SK-N-SH (cell line): Measurements from ENCODE around the gene PTAFR. TPM values are rescaled to one million over a fixed set of nuclear protein-coding genes. Genes with fewer than 3 reads are reported as not detected.
"Not testable (repeated sequence)": the region's sequence is repeated elsewhere in the genome, so short reads cannot be mapped to it uniquely, and the experiment has no call there.

ENCODE experiments used
- CTCF ChIA-PET: fragments of 300-600, 350-600 bp; formaldehyde crosslinking; extraction: SDS; loops from one replicate; lab custom pipeline; 2021; lab: Yijun Ruan, JAX
- POLR2A ChIA-PET: fragments of 350-600 bp; sonication (Branson Sonifier 250); formaldehyde crosslinking; extraction: SDS; loops from one replicate; lab custom pipeline; 2020; ENCODE audit warnings: antibody characterized with exemption, inconsistent platforms; lab: Yijun Ruan, JAX
- DNase-seq: peaks from one replicate; pipeline ENCODE4 v3.0.0; 2012
- H2AFZ ChIP-seq: fragments of 200-600 bp; sonication (generic); 2 replicates; pipeline ENCODE4 v1.8.1; 2016; ENCODE audit warnings: antibody characterized with exemption, mild to moderate bottlenecking, low read depth
- H3F3A ChIP-seq: fragments of 200-600 bp; sonication (generic); replicated peaks from 2 replicates; pipeline ENCODE3; 2016; ENCODE audit warnings: antibody characterized with exemption, mild to moderate bottlenecking; ENCODE audit not compliant: insufficient read depth
- H3K27ac ChIP-seq, 2 experiments: fragments of 200-500 bp in 1 of 2; fragments of 200-600 bp in 1 of 2; sonication (Bioruptor generic) in 1 of 2; sonication (generic), shearing (Covaris generic) in 1 of 2; 2 replicates each; pipeline versions ENCODE4 v1.5.1 to v1.6.1; 2014 to 2016; ENCODE audit warnings: low read depth in 2 of 2, inconsistent platforms in 1 of 2, low read length in 1 of 2, mild to moderate bottlenecking in 1 of 2, mixed read lengths in 1 of 2
- H3K27me3 ChIP-seq: fragments of 200-600 bp; sonication (generic), shearing (Covaris generic); 2 replicates; pipeline ENCODE4 v1.6.1; 2016; ENCODE audit warnings: mixed run types; ENCODE audit not compliant: insufficient read depth
- H3K36me3 ChIP-seq, 2 experiments: fragments of 200-500 bp in 1 of 2; fragments of 200-600 bp in 1 of 2; sonication (Bioruptor generic) in 1 of 2; sonication (generic) in 1 of 2; replicated peaks in 1 of 2; 2 replicates each; pipeline versions ENCODE3 to v1.5.1; 2014 to 2016; ENCODE audit warnings: low read length in 1 of 2, mild to moderate bottlenecking in 1 of 2; ENCODE audit not compliant: insufficient read depth in 2 of 2, control insufficient read depth in 1 of 2
- H3K4me1 ChIP-seq, 2 experiments: fragments of 200-500 bp in 1 of 2; fragments of 200-600 bp in 1 of 2; sonication (Bioruptor generic) in 1 of 2; sonication (generic), shearing (Covaris generic) in 1 of 2; 2 replicates each; pipeline versions ENCODE4 v1.5.1 to v1.6.1; 2014 to 2016; ENCODE audit warnings: low read depth in 1 of 2, low read length in 1 of 2, mixed run types in 1 of 2; ENCODE audit not compliant: insufficient read depth in 2 of 2, control insufficient read depth in 1 of 2
- H3K4me2 ChIP-seq: fragments of 200-600 bp; sonication (generic), shearing (Covaris generic); 2 replicates; pipeline ENCODE4 v1.6.1; 2017; ENCODE audit warnings: mixed run types
- H3K4me3 ChIP-seq, 2 experiments: fragments of 200-500 bp in 1 of 2; fragments of 200-600 bp in 1 of 2; sonication (Bioruptor generic) in 1 of 2; sonication (generic), shearing (Covaris generic) in 1 of 2; 2 replicates each; pipeline versions ENCODE4 v1.5.1 to v1.8.1; 2014 to 2016; ENCODE audit warnings: low read depth in 2 of 2, inconsistent platforms in 1 of 2, low read length in 1 of 2, mild to moderate bottlenecking in 1 of 2, mixed read lengths in 1 of 2, moderate library complexity in 1 of 2
- H3K79me2 ChIP-seq: fragments of 200-600 bp; sonication (generic); 2 replicates; pipeline ENCODE4 v1.8.1; 2017; ENCODE audit warnings: mild to moderate bottlenecking; ENCODE audit not compliant: insufficient read depth
- H3K9ac ChIP-seq: fragments of 200-600 bp; sonication (generic); 2 replicates; pipeline ENCODE4 v1.6.1; 2017; ENCODE audit warnings: mixed run types
- H3K9me2 ChIP-seq: fragments of 200-600 bp; sonication (generic); 2 replicates; pipeline ENCODE4 v1.6.1; 2017; ENCODE audit warnings: mixed run types
- H3K9me3 ChIP-seq: fragments of 200-600 bp; sonication (generic); 2 replicates; pipeline ENCODE4 v1.6.1; 2017; ENCODE audit warnings: mixed run types, mild to moderate bottlenecking, moderate library complexity
- H4K20me1 ChIP-seq: fragments of 200-600 bp; sonication (generic); 2 replicates; pipeline ENCODE4 v1.6.1; 2017; ENCODE audit warnings: mild to moderate bottlenecking, mixed run types; ENCODE audit not compliant: insufficient read depth
- CHD2 ChIP-seq: fragments of 150-350 bp; IDR thresholded peaks from 2 replicates; pipeline ENCODE4 v1.6.1; 2018; ENCODE audit warnings: low read length; ENCODE audit not compliant: partially characterized antibody
- EP300 ChIP-seq, 2 experiments: IDR thresholded peaks; 2 replicates each; pipeline versions ENCODE4 v1.4.0 to v1.6.1; 2012; ENCODE audit warnings: borderline replicate concordance in 1 of 2, low read depth in 1 of 2, low read length in 1 of 2
- EZH2phosphoT487 ChIP-seq: fragments of 200-600 bp; sonication (generic); IDR thresholded peaks from 2 replicates; pipeline ENCODE4 v1.6.1; 2017; ENCODE audit warnings: low read depth, mixed run types, mild to moderate bottlenecking, antibody characterized with exemption, moderate library complexity, borderline replicate concordance
- FOSL2 ChIP-seq: IDR thresholded peaks from 2 replicates; pipeline ENCODE4 v1.4.0; 2012; ENCODE audit warnings: low read depth, mild to moderate bottlenecking, moderate library complexity, borderline replicate concordance
- FOXJ3 ChIP-seq: sonication (generic); formaldehyde crosslinking; IDR thresholded peaks from 2 replicates; pipeline ENCODE4 v1.5.1; 2020; ENCODE audit warnings: mild to moderate bottlenecking, missing genetic modification reagents
- GABPA ChIP-seq: IDR thresholded peaks from 2 replicates; pipeline ENCODE4 v1.4.0; 2012; ENCODE audit warnings: low read depth, mild to moderate bottlenecking
- GATA2 ChIP-seq: sonication (generic); formaldehyde crosslinking; IDR thresholded peaks from 2 replicates; pipeline ENCODE4 v1.5.0; 2020; ENCODE audit warnings: mild to moderate bottlenecking, missing genetic modification reagents
- NFIC ChIP-seq: IDR thresholded peaks from 2 replicates; pipeline ENCODE4 v1.4.0; 2012; ENCODE audit warnings: borderline replicate concordance
- NRF1 ChIP-seq: IDR thresholded peaks from 2 replicates; pipeline ENCODE4 v1.6.1; 2012; ENCODE audit warnings: low read depth, mild to moderate bottlenecking, low read length
- POLR2AphosphoS5 ChIP-seq: IDR thresholded peaks from 2 replicates; pipeline ENCODE4 v1.6.1; 2012; ENCODE audit warnings: low read depth, low read length
- RFX5 ChIP-seq: IDR thresholded peaks from 2 replicates; pipeline ENCODE4 v1.6.1; 2012; ENCODE audit warnings: mild to moderate bottlenecking, improper control_type of control experiment, low read length
- TAF1 ChIP-seq: IDR thresholded peaks from 2 replicates; pipeline ENCODE4 v1.6.1; 2012; ENCODE audit warnings: low read depth, mild to moderate bottlenecking, low read length, moderate library complexity, borderline replicate concordance
- TEAD4 ChIP-seq: IDR thresholded peaks from 2 replicates; pipeline ENCODE4 v1.4.0; 2012; ENCODE audit warnings: mild to moderate bottlenecking, borderline replicate concordance; ENCODE audit not compliant: insufficient read depth
- WGBS: methylation state at CpG from one replicate; pipeline ENCODE4 v1.1.6; 2017; ENCODE audit warnings: low lambda C conversion rate; 5-methylcytosine and 5-hydroxymethylcytosine counted together
- polyA plus RNA-seq, 3 experiments: library from polyadenylated mRNA; depleted of rRNA; stranded (reverse); fragments of >200 nt; gene quantifications; 2 replicates each; pipeline ENCODE4 v1.2.3, GENCODE V29; 2012
- TF ChIP-seq, protein P1 (sequence below): fragments of 150-350 bp; IDR thresholded peaks from 2 replicates; pipeline ENCODE4 v1.6.1; 2016; ENCODE audit warnings: mild to moderate bottlenecking, low read depth, low read length
- TF ChIP-seq, protein P2 (sequence below): fragments of 150-350 bp; IDR thresholded peaks from 2 replicates; pipeline ENCODE4 v1.6.1; 2017; ENCODE audit warnings: antibody characterized with exemption, low read length, low read depth, borderline replicate concordance
- TF ChIP-seq, protein P3 (sequence below): IDR thresholded peaks from 2 replicates; pipeline ENCODE4 v1.4.0; 2012; ENCODE audit warnings: low read depth, borderline replicate concordance

The PTAFR gene
- polyA plus RNA-seq, 1 of the 3 experiments (the other 2 are of a cell fraction) = 0.05 TPM

DNA sequence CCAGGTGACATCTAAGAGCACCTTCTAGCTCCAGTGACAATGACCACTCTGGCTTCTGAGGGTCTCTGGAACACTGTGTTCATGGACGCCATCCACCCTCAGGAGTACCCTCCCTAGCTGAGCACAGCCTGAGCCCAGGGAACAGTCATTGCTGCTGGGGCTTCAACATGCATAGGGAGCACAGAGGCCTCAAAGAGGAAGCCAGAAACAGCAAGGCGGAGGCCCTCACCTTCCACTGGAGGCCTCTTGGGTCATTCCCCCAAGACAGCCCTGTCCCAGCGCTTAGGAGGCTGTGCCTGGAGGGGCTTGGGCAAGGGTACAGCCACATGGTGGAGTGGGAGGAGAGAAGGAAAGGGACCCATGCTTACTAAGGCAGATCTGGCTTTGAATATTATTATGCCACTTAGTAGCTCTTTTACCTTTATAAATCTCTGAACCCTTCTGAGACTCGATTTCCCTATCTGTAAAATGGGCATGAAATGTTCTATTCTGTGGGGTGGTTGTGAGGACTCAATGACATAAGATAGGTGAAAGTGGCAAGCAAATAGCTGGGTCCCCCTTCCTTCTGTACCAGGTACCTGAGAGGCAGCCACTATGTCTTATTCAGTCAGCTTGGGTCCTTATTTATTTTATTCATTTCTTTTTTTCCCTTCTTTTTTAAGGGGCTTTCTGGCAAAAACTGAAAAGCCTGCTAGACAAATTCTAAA, 32.8 kb downstream of the PTAFR start:
- ChIA-PET POLR2A (no interaction called here), CTCF (interaction anchor here (0.8 kb wide), 1 partner anchor 18 kb away, joined by 3 read pairs; no protein-coding TSS in a partner anchor)

DNA sequence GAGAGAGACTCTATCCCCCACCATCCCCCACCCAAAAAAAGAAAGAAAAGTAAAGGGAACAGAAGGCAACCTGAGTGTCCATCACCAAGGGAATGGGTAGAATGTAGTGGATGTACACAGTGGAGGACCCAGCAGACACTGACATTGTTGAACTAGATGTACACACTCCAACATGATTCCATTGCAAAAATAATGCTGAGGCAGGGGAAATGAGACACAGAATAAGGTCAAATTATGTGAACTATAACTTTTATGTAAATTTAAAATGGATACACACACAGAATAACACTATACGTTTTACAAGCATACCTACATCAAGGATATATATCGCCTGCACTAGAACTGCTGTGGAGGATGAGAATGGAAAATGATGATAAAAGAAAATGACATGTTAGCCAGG, 34.8 kb downstream of the PTAFR start:
- no peaks in the 10 kb centered on the region for H4K20me1 ChIP-seq
- H3K9ac ChIP-seq = no peak overlapping the region
- no peak overlapping the region for H3K4me3 ChIP-seq
- no peak overlapping the region for H3K27ac ChIP-seq
- no peaks in the 10 kb centered on the region for H3K36me3 ChIP-seq
- POLR2A ChIA-PET = no interaction called here
- no peaks in the 10 kb centered on the region for H3K9me3 ChIP-seq
- TF ChIP-seq GABPA (no peak), CHD2 (no peak), EZH2phosphoT487 (no peak), TEAD4 (no peak), GATA2 (CRISPR knock-in tag) (no peak), FOSL2 (no peak)
- TF ChIP-seq, protein P1, sequence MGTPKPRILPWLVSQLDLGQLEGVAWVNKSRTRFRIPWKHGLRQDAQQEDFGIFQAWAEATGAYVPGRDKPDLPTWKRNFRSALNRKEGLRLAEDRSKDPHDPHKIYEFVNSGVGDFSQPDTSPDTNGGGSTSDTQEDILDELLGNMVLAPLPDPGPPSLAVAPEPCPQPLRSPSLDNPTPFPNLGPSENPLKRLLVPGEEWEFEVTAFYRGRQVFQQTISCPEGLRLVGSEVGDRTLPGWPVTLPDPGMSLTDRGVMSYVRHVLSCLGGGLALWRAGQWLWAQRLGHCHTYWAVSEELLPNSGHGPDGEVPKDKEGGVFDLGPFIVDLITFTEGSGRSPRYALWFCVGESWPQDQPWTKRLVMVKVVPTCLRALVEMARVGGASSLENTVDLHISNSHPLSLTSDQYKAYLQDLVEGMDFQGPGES = no peak
- TF ChIP-seq, protein P2, sequence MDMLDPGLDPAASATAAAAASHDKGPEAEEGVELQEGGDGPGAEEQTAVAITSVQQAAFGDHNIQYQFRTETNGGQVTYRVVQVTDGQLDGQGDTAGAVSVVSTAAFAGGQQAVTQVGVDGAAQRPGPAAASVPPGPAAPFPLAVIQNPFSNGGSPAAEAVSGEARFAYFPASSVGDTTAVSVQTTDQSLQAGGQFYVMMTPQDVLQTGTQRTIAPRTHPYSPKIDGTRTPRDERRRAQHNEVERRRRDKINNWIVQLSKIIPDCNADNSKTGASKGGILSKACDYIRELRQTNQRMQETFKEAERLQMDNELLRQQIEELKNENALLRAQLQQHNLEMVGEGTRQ = no peak
- CTCF ChIA-PET = no interaction called here
- DNase-seq = no peak
- 82% methylated on average over 2 of the region's 2 CpGs for WGBS
- H3K4me2 ChIP-seq = no peak overlapping the region
- no peaks in the 10 kb centered on the region for H3K9me2 ChIP-seq
- H3K4me1 ChIP-seq = no peaks in the 10 kb centered on the region
- H2AFZ ChIP-seq = no peak overlapping the region
- no peaks in the 10 kb centered on the region for H3K79me2 ChIP-seq
- no peaks in the 10 kb centered on the region for H3K27me3 ChIP-seq
- H3F3A ChIP-seq = no peaks in the 10 kb centered on the region

More for the DNA sequence above, 32.8 kb downstream of the PTAFR start:
- Histone ChIP-seq H3K27ac (no peak overlapping the region), H3F3A (no peaks in the 10 kb centered on the region), H3K9me3 (no peaks in the 10 kb centered on the region), H3K9me2 (no peaks in the 10 kb centered on the region), H3K4me2 (no peak overlapping the region), H3K4me1 (no peaks in the 10 kb centered on the region), H3K4me3 (no peak overlapping the region), H2AFZ (no peak overlapping the region), H4K20me1 (no peaks in the 10 kb centered on the region), H3K36me3 (no peaks in the 10 kb centered on the region), H3K9ac (no peak overlapping the region), H3K79me2 (no peaks in the 10 kb centered on the region), H3K27me3 (no peaks in the 10 kb centered on the region)
- DNase-seq = no peak
- WGBS = 80% methylated on average over 3 of the region's 4 CpGs
- no peak for TF ChIP-seq NRF1
- TF ChIP-seq NFIC = no peak
- TF ChIP-seq RFX5 = no peak
- no peak for TF ChIP-seq EP300 (IDR thresholded peaks at IDR 0.05; ENCODE audit: borderline replicate concordance in 1 of 2, low read depth in 1 of 2, low read length in 1 of 2)
- TF ChIP-seq TAF1 = no peak
- TF ChIP-seq POLR2AphosphoS5 = no peak
- TF ChIP-seq EZH2phosphoT487 = no peak
- TF ChIP-seq FOXJ3 (CRISPR knock-in tag) = no peak
- TF ChIP-seq GABPA = no peak
- TF ChIP-seq, protein P3, sequence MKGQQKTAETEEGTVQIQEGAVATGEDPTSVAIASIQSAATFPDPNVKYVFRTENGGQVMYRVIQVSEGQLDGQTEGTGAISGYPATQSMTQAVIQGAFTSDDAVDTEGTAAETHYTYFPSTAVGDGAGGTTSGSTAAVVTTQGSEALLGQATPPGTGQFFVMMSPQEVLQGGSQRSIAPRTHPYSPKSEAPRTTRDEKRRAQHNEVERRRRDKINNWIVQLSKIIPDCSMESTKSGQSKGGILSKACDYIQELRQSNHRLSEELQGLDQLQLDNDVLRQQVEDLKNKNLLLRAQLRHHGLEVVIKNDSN = no peak
- no peak for TF ChIP-seq FOSL2

- H3K27ac ChIP-seq, H3K9me2 ChIP-seq, H3F3A ChIP-seq, H3K9me3 ChIP-seq, H3K4me2 ChIP-seq, H4K20me1 ChIP-seq, H3K4me3 ChIP-seq, H3K36me3 ChIP-seq, H3K79me2 ChIP-seq, POLR2A ChIA-PET, CTCF ChIA-PET, H2AFZ ChIP-seq, DNase-seq, H3K4me1 ChIP-seq, H3K27me3 ChIP-seq, H3K9ac ChIP-seq: not testable (repeated sequence)
- 87% methylated on average over 8 of the region's 8 CpGs for WGBS
Measured at GRCh38 chr1:28139866-28140265, 36.6 kb downstream of the PTAFR start.
